WI38 (cell line): ENCODE data around the gene IFT20.

Source experiments
- H3K4me3 ChIP-seq: 2 replicates; pipeline ENCODE4 v1.5.1; 2011; ENCODE audit warnings: low read depth, mild to moderate bottlenecking, control low read depth, low read length
- CTCF ChIP-seq: IDR thresholded peaks from 2 replicates; pipeline ENCODE4 v1.5.1; 2012; ENCODE audit warnings: low read depth, mild to moderate bottlenecking, control low read depth, low read length

Gene IFT20

GRCh38 chr17:28324781-28325180 lies 10.5 kb downstream of the IFT20 start:
- no peak for TF ChIP-seq CTCF
- no peak overlapping the region for H3K4me3 ChIP-seq

DNA sequence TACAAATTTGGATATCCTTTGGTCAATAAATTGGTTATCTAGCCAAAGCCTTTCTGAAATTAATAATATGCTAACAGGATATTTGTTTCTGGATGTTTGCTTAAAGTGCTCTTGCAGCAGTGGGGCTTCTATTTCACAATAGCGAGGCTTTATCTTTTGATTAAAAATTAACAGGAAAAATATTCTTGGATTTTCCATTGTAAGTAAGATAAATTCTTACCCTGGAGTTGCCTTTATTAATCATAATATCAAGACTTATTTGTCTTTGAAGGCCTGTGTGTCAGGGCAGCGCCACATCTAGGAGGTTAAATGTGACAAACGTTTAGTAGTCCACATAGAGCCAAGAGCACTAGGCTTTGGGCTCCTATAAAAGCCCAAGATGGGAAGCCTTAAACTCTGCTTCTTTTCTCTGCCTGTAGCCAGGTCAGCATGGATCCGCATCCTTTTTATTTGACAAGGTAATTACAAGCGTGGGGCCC lies 11.0 kb downstream of the IFT20 start:
- no peak for TF ChIP-seq CTCF
- no peak overlapping the region for H3K4me3 ChIP-seq

DNA sequence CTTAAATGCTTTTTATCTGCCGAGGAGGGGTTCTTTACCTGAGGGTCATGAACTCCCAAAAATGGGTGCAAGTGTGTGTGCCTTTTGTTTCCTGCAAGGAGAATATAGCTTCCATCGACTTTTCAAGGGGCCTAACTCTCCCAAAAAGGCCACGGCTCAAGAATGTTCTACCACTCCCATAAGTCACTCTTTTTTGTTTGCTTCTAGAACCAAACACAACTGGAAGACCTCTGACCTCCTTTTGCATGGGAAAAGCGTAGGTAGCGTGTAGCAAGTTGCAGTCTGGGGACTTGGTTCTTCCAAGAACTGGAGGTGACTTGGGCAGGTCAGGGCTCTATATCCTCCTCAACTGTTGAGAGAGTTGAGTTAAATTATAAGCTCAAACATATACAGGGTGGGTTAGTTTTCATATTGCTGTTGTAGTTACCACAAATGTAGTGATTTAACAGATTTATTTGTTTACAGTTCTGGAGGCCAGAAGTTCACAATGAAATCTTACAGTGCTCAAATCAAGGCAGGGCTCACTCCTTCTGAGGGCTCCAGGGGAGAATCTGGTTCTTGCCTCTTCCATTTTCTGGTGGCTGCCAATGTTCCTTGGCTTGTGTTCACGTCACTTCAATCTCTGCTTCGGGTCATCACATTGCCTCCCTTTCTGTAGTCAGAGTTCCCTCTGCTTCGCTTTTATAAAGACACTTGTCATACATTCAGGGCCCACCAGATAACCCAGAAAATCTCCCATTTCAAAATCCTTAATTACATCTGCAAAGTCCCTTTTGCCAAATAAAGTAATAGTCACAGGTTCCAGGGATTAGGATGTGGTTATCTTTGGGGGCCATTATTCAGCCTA lies 14.8 kb downstream of the IFT20 start:
- H3K4me3 ChIP-seq: peak overlapping the region; percentile 58
- TF ChIP-seq CTCF: no peak

DNA sequence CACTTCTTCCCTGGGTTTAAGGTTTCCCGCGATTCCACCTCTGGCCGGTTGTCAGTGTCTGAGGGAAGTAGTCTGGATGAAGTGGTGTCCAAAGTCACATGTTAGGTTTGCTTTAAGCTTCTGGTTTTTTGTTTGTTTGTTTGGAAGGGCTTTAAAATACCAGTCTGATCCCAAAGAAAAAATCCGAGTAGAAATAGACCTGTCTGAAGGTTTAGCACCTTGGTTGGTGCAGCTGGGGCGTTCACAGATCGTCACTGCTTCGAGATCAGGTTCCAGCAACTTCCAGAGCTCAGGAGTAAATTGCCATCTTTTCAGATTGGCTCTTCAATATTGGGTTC lies 15.7 kb downstream of the IFT20 start:
- no peak for TF ChIP-seq CTCF
- peak overlapping the region; percentile 58 for H3K4me3 ChIP-seq

- peak within 1 kb of the TSS; percentile 58 for H3K4me3 ChIP-seq
- no peak for TF ChIP-seq CTCF
Measured at GRCh38 chr17:28318759-28319597, 16.3 kb downstream of the IFT20 start, which contains the start of gene TMEM97. Gene TMEM97 (plus strand): TSS chr17:28319200. CDS start chr17:28319240, 40 bp downstream.

GRCh38 chr17:28317966-28318758 lies 17.1 kb downstream of the IFT20 start:
- peak overlapping the region; percentile 58 for H3K4me3 ChIP-seq
- TF ChIP-seq CTCF: no peak
